ENCODE results near the gene ZMYM2. TPM values are rescaled to one million over a fixed set of nuclear protein-coding genes. Genes with fewer than 3 reads are reported as not detected.

ZMYM2 gene
- total RNA-seq, 1 donor from 2014 or later = 75.2 TPM

GRCh38 chr13:19950374-19950773, 8.2 kb upstream of the ZMYM2 start:
- no peak for ATAC-seq (ENCODE audit: low read depth)
- no peaks in the 10 kb centered on the region for H3K4me1 Mint-ChIP-seq
- H3K9me3 Mint-ChIP-seq = no peaks in the 10 kb centered on the region
- ChIA-PET POLR2A (no interaction called here), CTCF (no interaction called here)
- no peak overlapping the region for H3K27ac Mint-ChIP-seq
- intact Hi-C loops (cut with micrococcal nuclease) = loop anchor here (10.0 kb wide), 2 partner anchors 754 to 1724 kb away; partner anchors contain the start of genes FGF9 and IL17D
- TF ChIP-seq CTCF (IDR thresholded peaks at IDR 0.05) = no peak
- DNase-seq = no peak
- no peak overlapping the region for H3K4me3 Mint-ChIP-seq
- peaks cover 4% of the 10 kb centered on the region for H3K27me3 Mint-ChIP-seq
- H3K36me3 Mint-ChIP-seq (ENCODE audit: low read depth) = no peaks in the 10 kb centered on the region

GRCh38 chr13:19952850-19953249, 5.7 kb upstream of the ZMYM2 start:
- ChIA-PET POLR2A (no interaction called here), CTCF (no interaction called here)
- H3K4me3 Mint-ChIP-seq = no peak overlapping the region
- no peak for DNase-seq
- intact Hi-C loops (cut with micrococcal nuclease) = loop anchor here (10.0 kb wide), 2 partner anchors 752 to 1722 kb away; partner anchors contain the start of genes FGF9 and IL17D
- peaks cover 2% of the 10 kb centered on the region for H3K4me1 Mint-ChIP-seq
- no peak for TF ChIP-seq CTCF (IDR thresholded peaks at IDR 0.05)
- no peak overlapping the region for H3K27ac Mint-ChIP-seq
- ATAC-seq (ENCODE audit: low read depth) = no peak
- H3K36me3 Mint-ChIP-seq (ENCODE audit: low read depth) = no peaks in the 10 kb centered on the region
- no peaks in the 10 kb centered on the region for H3K27me3 Mint-ChIP-seq
- no peaks in the 10 kb centered on the region for H3K9me3 Mint-ChIP-seq

DNA sequence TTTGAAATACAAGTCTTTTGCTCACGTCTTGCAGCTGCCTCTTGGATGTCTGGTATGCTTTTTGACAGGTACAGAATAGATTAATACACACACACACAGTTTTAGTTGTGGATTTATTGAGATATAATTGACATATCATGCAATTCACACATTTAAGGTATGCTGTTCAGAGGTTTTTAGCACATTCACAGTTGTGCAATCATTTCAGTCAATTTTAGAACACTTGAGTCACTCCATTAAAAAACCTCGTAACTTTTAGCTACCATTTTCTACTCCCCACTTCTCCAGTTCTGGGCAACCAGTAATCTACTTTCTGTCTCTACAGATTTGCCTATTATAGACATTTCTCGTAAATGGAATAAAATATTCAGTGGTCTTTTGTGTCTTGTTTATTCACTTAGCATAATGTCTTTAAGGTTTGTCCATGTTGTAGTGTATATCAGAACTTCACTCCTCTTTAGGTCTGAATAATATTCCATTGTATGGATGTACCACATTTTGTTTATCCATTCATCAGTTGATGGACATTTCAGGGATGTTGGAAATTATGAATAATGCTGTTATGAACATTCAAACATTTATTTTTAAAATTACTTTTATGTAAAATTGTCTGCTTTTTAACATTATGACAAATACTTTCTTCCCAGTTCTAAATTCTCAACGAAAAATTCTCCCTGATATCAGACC, 2.5 kb upstream of the ZMYM2 start:
- Mint-ChIP-seq H3K36me3 (ENCODE audit: low read depth) (peaks cover 13% of the 10 kb centered on the region), H3K9me3 (no peaks in the 10 kb centered on the region), H3K4me3 (no peak overlapping the region), H3K27me3 (no peaks in the 10 kb centered on the region), H3K4me1 (peaks cover 17% of the 10 kb centered on the region), H3K27ac (no peak overlapping the region)
- ChIA-PET POLR2A (interaction anchor here (2.1 to 5.1 kb wide), 2 partner anchors 93 to 323 kb away, joined by 7 to 53 read pairs; partner anchors contain the start of genes MPHOSPH8 and ZMYM5), CTCF (interaction anchor here (0.6 to 1.2 kb wide), 4 partner anchors 14 to 175 kb away, joined by 3 to 5 read pairs (median 3); no protein-coding TSS in a partner anchor)
- TF ChIP-seq CTCF (IDR thresholded peaks at IDR 0.05) = no peak
- intact Hi-C loops (cut with micrococcal nuclease) = loop anchor here (5.0 to 10.0 kb wide), 4 partner anchors 571 to 1719 kb away; partner anchors contain the start of genes CRYL1, FGF9 and IL17D
- no peak for DNase-seq
- ATAC-seq (ENCODE audit: low read depth) = no peak

DNA sequence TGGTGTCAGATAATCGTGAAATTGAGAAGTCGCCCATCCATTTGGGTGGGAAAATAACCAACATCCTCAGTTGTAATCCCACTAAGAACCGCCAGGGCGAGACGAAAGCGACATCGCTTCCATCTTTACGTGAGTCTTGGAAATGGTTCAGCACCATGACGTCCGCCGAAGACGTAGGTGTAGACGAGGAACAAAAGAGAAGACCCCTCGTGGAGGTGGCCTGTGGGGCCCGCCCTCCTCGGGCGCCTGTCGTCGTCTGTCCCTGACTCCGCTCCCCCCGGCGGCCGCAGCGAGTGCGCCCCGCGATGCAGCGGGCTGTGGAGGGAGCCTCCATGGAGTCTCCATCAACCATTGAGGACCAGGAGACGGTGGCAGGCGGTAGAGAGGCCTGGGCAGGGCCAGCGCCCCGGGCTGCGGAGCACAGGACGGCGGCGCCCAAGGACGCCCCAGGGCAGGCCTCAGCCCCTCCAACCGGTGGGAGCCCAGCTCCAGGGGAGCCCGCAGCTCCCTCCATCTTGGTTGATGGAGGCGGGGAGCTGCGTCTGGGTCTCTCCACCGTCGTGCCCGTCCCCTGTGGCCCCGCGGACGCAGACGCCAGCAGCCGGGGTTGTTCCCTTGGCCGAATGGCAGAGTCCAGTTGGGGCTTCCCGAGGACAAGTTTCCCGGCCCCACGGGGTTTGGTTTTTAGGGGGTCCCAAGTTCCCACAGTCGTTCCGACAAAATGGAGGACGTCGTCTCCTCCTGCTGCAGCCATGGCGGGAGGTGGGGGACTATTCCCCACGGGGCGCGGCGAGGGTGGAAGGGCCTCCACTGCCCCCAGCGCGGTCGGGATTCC, 990 bp upstream of the ZMYM2 start:
- CTCF ChIA-PET = interaction anchor here (1.6 kb wide), 1 partner anchor 94 kb away, joined by 5 read pairs; the partner anchor contains the start of gene ZMYM5
- peaks cover 22% of the 10 kb centered on the region for H3K36me3 Mint-ChIP-seq (ENCODE audit: low read depth)
- H3K27ac Mint-ChIP-seq = peak overlapping the region; percentile 90
- peak overlapping the region; percentile 85 for H3K4me3 Mint-ChIP-seq
- intact Hi-C loops (cut with micrococcal nuclease) = loop anchor here (1.0 to 10.0 kb wide), 7 partner anchors 94 to 1717 kb away; partner anchors contain the start of genes CRYL1, FGF9, GJA3 and IL17D
- peak; percentile 75 for DNase-seq
- H3K9me3 Mint-ChIP-seq = no peaks in the 10 kb centered on the region
- peak; percentile 9 for ATAC-seq (ENCODE audit: low read depth)
- H3K27me3 Mint-ChIP-seq = no peaks in the 10 kb centered on the region
- POLR2A ChIA-PET = interaction anchor here (0.6 to 5.1 kb wide), 4 partner anchors 94 to 324 kb away, joined by 3 to 53 read pairs (median 5); partner anchors contain the start of genes MPHOSPH8, PSPC1 and ZMYM5
- no peak for TF ChIP-seq CTCF (IDR thresholded peaks at IDR 0.05)
- peaks cover 28% of the 10 kb centered on the region for H3K4me1 Mint-ChIP-seq
